ENCODE data around the gene ARPC1B. TPM values are rescaled to one million over a fixed set of nuclear protein-coding genes. Genes with fewer than 3 reads are reported as not detected.
A peak's percentile ranks its signal among the peaks of the same experiment; 100 is the strongest.

Gene ARPC1B
- total RNA-seq, 1 donor from 2014 or later = 9.5 TPM

DNA sequence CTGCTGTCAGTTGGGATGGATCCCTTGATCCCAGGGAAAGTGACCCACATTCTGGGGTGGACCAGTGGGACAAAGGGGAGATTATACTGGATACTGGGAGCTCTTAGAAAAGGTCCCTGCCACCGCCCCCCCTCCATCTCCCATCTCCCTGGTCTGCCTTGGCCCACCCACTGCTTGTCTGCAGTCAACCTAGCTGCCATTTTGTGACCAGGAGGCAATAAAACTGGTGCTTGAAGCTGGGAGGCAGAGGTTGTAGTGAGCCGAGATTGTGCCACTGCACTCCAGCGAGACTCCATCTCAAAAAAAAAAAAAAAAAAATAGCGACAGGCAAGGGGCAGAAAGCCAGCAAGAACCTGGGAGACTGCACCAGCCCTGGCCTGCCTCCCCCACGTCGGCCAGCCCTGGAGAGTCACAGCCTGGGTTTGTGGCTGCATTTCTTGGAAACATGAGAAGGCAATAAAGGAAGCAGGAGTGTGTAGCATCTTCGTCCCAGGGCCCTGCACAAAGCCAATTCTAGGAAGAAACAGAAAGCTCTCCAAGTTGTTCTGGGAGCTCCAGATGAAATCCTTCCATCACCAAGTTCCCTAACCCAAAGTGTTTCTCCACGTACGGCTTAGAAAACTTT, 4.7 kb upstream of the ARPC1B start:
- TF ChIP-seq, protein P1, sequence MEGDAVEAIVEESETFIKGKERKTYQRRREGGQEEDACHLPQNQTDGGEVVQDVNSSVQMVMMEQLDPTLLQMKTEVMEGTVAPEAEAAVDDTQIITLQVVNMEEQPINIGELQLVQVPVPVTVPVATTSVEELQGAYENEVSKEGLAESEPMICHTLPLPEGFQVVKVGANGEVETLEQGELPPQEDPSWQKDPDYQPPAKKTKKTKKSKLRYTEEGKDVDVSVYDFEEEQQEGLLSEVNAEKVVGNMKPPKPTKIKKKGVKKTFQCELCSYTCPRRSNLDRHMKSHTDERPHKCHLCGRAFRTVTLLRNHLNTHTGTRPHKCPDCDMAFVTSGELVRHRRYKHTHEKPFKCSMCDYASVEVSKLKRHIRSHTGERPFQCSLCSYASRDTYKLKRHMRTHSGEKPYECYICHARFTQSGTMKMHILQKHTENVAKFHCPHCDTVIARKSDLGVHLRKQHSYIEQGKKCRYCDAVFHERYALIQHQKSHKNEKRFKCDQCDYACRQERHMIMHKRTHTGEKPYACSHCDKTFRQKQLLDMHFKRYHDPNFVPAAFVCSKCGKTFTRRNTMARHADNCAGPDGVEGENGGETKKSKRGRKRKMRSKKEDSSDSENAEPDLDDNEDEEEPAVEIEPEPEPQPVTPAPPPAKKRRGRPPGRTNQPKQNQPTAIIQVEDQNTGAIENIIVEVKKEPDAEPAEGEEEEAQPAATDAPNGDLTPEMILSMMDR (IDR thresholded peaks at IDR 0.05; ENCODE audit: partially characterized antibody, unreplicated experiment) = no peak
- H3K4me3 Mint-ChIP-seq (ENCODE audit: unreplicated experiment) = no peak overlapping the region
- H3K36me3 Mint-ChIP-seq (ENCODE audit: unreplicated experiment) = peaks cover 6% of the 10 kb centered on the region
- no peak for DNase-seq
- no peak overlapping the region for H3K27ac Mint-ChIP-seq (ENCODE audit: unreplicated experiment)
- no peaks in the 10 kb centered on the region for H3K4me1 Mint-ChIP-seq (ENCODE audit: low read depth, unreplicated experiment)
- H3K9me3 Mint-ChIP-seq (ENCODE audit: unreplicated experiment) = peaks cover 6% of the 10 kb centered on the region
- peaks cover 4% of the 10 kb centered on the region for H3K27me3 Mint-ChIP-seq (ENCODE audit: unreplicated experiment)

DNA sequence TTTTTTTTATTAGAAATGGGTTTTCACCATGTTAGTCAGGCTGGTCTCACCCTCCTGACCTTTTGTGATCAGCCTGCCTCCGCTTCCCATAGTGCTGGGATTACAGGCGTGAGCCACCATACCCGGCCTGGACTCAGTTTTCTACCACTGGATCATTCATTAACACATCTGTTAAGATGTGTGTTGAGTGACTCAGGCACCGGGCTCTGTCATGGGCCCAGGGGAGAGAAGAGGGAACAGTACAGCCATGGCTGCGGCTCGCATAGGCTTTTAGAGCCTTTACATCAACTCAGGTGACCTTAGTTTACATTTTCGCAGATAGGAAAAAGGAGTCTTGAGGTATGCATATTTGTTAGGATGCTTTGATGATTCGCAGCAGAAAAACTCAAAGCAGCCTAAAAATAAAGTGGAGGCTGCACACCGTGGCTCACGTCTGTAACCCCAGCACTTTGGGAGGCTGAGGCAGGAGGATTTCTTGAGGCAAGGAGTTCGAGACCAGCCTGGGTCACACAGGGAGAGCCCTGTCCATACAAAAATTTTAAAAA, 3.1 kb upstream of the ARPC1B start:
- H3K36me3 Mint-ChIP-seq (ENCODE audit: unreplicated experiment) = peaks cover 2% of the 10 kb centered on the region
- no peak overlapping the region for H3K4me3 Mint-ChIP-seq (ENCODE audit: unreplicated experiment)
- TF ChIP-seq, protein P1 (IDR thresholded peaks at IDR 0.05; ENCODE audit: partially characterized antibody, unreplicated experiment) = no peak
- no peak overlapping the region for H3K27ac Mint-ChIP-seq (ENCODE audit: unreplicated experiment)
- no peaks in the 10 kb centered on the region for H3K4me1 Mint-ChIP-seq (ENCODE audit: low read depth, unreplicated experiment)
- no peak for DNase-seq
- H3K9me3 Mint-ChIP-seq (ENCODE audit: unreplicated experiment) = peaks cover 4% of the 10 kb centered on the region
- H3K27me3 Mint-ChIP-seq (ENCODE audit: unreplicated experiment) = peaks cover 4% of the 10 kb centered on the region

DNA sequence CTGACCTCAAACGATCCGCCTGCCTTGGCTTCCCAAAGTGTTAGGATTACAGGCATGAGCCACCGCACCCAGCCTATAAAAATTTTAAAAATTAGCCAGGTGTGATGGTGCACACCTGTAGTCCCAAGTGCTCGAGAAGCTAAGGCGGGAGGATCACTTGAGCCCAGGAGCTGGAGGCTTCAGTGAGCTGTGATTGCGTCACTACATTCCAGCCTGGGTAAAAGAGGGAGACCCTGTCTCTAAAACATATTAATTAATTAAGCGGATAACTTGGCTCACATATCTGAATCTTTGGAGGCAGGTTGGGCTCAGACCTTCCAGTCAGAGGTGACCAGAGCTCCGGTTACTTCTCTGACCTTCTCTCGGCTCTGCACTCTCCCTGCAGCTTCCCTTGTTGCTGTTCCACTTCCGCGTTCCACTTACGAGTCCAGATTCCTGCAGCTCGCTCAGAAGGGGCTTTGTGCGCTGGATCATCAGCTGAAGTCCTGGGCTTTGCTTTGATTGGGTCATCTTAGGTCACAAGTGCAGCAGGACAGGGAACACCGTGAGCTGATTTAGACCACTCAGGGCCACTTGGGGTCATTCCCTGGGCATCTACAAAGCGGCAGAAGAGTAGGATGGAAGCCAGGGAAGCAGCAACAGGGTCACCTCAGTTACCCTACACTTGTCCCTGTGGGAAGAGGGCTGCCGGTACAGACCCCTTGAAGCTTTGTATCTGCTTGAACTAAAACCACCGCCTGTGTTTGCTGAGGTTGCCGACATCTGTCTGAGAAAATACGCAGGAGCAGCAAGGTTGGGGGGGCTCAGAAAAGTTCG, 2.0 kb upstream of the ARPC1B start:
- Mint-ChIP-seq H3K27me3 (ENCODE audit: unreplicated experiment) (peaks cover 4% of the 10 kb centered on the region), H3K27ac (ENCODE audit: unreplicated experiment) (no peak overlapping the region), H3K4me1 (ENCODE audit: low read depth, unreplicated experiment) (no peaks in the 10 kb centered on the region), H3K36me3 (ENCODE audit: unreplicated experiment) (no peaks in the 10 kb centered on the region), H3K4me3 (ENCODE audit: unreplicated experiment) (peak overlapping the region; percentile 22), H3K9me3 (ENCODE audit: unreplicated experiment) (peaks cover 4% of the 10 kb centered on the region)
- DNase-seq = no peak
- TF ChIP-seq, protein P1 (IDR thresholded peaks at IDR 0.05; ENCODE audit: partially characterized antibody, unreplicated experiment) = no peak

DNA sequence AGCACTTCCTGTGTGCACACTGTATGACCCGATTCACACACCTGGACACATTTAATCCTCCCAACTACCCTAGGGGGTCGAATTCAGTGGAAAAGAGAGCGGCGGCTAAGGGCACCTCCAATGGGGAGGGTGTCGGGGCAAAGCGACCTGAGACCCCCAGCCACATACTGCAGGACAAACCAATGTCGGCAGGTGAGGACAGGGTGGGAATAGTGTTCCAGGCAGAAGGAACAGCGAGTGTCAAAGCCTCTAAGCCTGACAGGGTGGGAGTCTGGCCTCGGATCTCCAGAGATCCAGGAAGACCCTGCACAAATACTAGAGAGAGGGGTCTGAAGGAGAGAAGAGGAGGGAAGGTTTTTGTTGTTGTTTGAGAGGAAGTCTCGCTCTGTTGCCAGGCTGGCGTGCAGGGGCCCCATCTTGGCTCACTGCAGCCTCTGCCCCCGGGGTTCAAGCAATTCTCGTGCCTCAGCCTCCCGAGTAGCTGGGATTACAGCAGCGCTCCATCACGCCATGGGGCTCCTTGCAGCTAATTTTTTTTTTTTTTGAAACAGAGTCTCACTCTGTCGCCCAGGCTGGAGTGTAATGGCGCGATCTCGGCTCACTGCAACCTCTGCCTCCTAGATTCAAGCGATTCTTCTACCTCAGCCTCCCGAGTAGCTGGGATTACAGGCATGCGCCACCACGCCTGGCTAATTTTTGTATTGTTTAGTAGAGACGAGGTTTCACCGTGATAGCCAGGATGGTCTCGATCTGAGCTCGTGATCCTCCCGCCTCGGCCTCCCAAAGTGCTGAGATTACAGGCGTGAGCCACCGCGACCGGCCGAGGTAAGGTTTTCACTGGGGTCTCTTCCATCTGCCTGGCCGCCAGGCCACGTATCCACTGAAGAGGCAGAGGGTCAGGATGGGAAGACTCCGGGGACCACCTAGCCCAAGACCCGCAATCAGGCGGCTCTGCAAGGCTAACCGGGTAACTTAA, 1.2 kb upstream of the ARPC1B start:
- Mint-ChIP-seq H3K27me3 (ENCODE audit: unreplicated experiment) (peaks cover 4% of the 10 kb centered on the region), H3K9me3 (ENCODE audit: unreplicated experiment) (peaks cover 4% of the 10 kb centered on the region), H3K4me1 (ENCODE audit: low read depth, unreplicated experiment) (no peaks in the 10 kb centered on the region), H3K36me3 (ENCODE audit: unreplicated experiment) (no peaks in the 10 kb centered on the region), H3K27ac (ENCODE audit: unreplicated experiment) (no peak overlapping the region), H3K4me3 (ENCODE audit: unreplicated experiment) (peak overlapping the region; percentile 75)
- DNase-seq = no peak
- TF ChIP-seq, protein P1 (IDR thresholded peaks at IDR 0.05; ENCODE audit: partially characterized antibody, unreplicated experiment) = no peak
